GM13977 (cell line): ENCODE measurements around the gene NIM1K.

Source experiments
- DNase-seq: peaks from one replicate; pipeline ENCODE4 v3.0.0; 2012; ENCODE audit warnings: low spot score
- in situ Hi-C: fragments of 300-500 bp; cut with MboI; formaldehyde crosslinking; loops from one replicate; pipeline ENCODE4 v1.12.0; 2022; ENCODE audit warnings: low sequenced_read_pairs, low pct_unique_long_range_greater_than_20kb, mixed read lengths, inconsistent platforms; ENCODE audit not compliant: unreplicated experiment
- TF ChIP-seq, protein P1 (sequence below): IDR thresholded peaks from 2 replicates; pipeline ENCODE4 v1.5.1; 2012; ENCODE audit warnings: mild to moderate bottlenecking, control low read depth; ENCODE audit not compliant: insufficient read depth; ENCODE audit errors: extremely low read depth, missing control alignments

NIM1K gene

DNA sequence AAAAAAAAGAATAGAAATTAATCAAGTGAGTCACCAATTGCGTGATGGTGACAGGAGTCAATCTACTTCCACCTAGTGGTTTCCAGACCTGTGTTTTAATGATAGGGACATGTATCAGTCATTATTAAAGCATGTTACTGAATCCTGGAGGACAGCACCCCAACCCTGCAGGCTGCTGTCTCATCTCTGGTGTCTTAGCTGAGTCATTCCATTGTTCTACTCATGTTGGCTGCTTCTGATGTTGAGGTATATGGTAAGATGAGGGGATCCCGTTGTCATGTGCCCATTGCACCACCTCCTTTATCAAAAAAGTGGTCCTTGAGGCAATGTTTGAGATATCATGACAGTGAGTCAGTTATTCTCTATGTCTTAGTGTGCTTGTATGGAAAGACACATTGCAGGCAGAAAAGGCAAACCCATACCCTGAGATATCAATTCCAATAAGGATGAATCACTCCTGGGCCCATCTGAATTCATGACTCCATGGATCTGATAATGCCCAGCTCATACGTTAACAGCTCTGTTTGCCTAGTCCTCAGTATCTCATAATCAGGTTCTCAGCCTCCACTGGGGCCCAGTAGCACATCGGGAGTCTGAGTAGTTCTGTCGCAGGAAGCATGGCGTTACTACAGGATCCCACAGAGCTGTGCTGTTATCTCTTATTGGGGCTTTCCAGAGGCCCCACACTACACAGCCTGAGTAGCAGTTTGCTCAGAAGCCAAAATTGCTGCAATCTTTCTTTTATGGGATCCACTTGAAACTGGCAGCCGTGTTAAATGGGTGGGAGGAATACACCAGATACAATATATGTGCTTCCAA is 90.0 kb downstream of the NIM1K start:
- DNase-seq = no peak
- TF ChIP-seq, protein P1, sequence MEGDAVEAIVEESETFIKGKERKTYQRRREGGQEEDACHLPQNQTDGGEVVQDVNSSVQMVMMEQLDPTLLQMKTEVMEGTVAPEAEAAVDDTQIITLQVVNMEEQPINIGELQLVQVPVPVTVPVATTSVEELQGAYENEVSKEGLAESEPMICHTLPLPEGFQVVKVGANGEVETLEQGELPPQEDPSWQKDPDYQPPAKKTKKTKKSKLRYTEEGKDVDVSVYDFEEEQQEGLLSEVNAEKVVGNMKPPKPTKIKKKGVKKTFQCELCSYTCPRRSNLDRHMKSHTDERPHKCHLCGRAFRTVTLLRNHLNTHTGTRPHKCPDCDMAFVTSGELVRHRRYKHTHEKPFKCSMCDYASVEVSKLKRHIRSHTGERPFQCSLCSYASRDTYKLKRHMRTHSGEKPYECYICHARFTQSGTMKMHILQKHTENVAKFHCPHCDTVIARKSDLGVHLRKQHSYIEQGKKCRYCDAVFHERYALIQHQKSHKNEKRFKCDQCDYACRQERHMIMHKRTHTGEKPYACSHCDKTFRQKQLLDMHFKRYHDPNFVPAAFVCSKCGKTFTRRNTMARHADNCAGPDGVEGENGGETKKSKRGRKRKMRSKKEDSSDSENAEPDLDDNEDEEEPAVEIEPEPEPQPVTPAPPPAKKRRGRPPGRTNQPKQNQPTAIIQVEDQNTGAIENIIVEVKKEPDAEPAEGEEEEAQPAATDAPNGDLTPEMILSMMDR = no peak
- in situ Hi-C loops = no loop called here

DNA sequence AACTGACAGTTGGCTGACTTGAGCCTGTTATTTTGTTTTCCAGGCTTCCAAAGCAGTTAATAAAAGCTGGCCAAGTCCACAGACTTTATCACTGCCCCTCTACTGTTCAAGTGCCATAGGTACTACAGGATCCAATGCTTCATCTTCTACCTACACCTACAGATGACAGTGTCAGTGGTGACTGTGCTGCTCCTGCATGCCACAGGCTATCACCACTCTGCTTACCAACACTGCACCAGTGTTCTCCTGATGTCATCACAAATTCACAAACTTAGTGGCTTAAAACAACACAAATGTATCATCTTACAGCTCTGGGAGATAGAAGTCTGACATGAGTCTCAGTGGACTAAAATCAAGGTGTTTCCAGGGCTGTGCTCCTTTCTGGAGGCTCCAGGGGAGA is 94.6 kb downstream of the NIM1K start:
- no peak for DNase-seq
- TF ChIP-seq, protein P1 = no peak
- in situ Hi-C loops = no loop called here

DNA sequence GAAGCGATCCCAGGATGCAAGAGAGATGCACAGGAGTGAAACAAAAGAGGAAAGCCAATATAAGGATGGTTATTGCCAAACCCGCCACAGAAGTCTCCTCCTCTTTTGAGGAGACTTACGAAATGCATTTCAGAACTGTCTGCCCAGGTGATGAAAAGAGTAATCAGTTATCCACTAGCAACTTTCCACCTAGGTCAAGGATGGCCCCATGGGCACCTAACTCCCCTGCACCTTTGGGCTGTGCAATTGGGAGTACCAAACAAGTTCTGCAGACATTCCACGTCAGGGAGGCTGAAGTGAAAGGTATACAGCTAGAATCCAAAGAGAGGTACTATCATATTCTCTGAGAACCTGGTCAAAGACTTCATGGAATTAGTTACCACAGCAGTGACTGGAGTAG is 95.5 kb downstream of the NIM1K start:
- no peak for DNase-seq
- TF ChIP-seq, protein P1 = no peak

DNA sequence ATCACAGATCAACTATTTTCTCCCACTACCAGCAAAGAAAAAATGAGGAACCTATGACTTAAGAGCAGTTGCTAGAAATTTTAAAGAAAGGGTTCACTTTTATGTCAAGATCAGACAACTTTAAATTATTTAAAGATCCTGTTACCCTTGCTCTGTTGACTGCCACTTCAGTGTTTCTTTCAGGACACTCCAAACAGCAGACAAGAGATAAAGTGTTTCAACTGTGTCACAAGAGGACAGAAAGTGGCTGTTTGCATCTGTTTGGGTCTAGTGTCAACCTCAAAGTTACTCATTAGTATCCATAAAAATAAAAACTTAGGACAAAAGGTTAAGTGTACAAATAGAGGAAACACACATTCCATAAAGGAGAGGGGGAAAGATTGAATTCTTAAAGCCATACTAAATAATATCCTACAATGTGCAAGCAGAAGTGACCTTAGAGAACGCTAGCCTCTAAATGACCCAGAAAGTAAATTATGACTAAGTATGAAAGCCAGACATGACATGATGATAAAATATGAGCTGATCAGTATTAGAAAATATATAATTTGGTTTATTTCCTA is 96.3 kb downstream of the NIM1K start:
- no peak for DNase-seq
- TF ChIP-seq, protein P1 = no peak
- in situ Hi-C loops = no loop called here

More for the DNA sequence above, 95.5 kb downstream of the NIM1K start:
- in situ Hi-C loops = no loop called here

DNA sequence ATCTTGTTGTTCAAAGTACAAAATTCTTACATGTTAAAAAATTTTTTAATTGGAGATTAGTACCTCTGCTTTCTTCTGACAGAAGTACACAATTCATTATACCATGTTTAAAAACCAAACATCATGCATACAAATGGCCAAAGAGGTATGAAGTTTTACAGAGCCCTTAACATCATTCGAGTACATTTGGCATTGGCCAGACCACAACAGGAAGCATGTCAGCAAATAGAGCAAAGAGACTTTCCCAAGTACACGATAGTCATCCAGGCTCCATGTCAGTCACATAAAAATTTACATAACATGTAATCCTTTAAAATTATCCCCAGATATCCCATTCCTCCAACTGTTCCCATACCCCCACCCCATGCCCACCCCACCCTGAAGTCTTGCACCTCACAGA is 98.7 kb downstream of the NIM1K start:
- TF ChIP-seq, protein P1 = no peak
- DNase-seq = no peak
- in situ Hi-C loops = no loop called here

DNA sequence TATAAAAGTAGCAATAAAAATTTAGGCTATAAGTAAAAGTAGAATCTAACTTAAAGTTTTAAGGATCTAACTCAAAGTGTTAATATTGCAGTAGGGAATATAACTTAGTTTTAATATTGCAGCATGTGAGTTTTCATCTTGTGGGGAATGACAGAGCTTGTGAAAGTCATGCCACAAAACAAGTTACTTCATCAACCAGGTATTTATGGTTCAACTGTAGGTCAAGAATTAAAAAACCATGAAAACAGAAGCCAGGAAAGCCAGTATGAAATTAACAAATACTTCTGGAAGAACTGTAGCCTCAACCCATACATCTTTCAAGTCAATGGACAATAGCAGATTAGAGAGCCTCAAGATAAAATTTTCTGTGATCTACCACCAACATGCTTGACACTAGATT is 102.2 kb downstream of the NIM1K start:
- in situ Hi-C loops = no loop called here
- no peak for DNase-seq
- TF ChIP-seq, protein P1 = no peak
